Measurements from ENCODE around the gene LIMCH1. TPM values are rescaled to one million over a fixed set of nuclear protein-coding genes. Genes with fewer than 3 reads are reported as not detected.

Gene LIMCH1, protein sequence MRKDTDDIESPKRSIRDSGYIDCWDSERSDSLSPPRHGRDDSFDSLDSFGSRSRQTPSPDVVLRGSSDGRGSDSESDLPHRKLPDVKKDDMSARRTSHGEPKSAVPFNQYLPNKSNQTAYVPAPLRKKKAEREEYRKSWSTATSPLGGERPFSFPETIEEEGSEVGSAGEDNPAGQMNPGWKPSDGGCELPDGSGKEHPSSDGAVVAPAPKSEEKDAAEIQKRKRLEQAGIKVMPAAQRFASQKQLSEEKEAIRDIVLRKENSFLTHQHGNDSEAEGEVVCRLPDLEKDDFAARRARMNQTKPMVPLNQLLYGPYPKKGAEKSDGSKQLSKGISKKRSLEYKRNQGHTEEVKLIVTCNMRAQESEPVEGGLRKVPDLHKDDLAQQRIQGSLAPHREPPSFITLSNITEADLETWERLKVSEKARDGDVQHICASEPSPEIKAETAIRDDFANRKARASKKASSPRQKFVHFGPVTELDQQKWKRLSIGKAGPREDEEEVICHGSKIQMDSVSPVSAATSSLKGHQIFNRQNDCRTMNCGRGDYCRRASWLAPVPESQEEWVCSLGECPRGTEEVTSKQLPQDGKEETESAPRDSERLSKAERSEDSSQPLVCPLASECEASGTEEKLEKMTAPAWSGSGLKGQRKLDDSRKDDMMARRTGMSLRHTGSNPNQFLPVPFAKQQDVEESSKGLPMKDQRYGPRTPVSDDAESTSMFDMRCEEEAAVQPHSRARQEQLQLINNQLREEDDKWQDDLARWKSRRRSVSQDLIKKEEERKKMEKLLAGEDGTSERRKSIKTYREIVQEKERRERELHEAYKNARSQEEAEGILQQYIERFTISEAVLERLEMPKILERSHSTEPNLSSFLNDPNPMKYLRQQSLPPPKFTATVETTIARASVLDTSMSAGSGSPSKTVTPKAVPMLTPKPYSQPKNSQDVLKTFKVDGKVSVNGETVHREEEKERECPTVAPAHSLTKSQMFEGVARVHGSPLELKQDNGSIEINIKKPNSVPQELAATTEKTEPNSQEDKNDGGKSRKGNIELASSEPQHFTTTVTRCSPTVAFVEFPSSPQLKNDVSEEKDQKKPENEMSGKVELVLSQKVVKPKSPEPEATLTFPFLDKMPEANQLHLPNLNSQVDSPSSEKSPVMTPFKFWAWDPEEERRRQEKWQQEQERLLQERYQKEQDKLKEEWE (N-terminal part only)
- total RNA-seq: 0.72 and 20.4 TPM in 2 replicates

DNA sequence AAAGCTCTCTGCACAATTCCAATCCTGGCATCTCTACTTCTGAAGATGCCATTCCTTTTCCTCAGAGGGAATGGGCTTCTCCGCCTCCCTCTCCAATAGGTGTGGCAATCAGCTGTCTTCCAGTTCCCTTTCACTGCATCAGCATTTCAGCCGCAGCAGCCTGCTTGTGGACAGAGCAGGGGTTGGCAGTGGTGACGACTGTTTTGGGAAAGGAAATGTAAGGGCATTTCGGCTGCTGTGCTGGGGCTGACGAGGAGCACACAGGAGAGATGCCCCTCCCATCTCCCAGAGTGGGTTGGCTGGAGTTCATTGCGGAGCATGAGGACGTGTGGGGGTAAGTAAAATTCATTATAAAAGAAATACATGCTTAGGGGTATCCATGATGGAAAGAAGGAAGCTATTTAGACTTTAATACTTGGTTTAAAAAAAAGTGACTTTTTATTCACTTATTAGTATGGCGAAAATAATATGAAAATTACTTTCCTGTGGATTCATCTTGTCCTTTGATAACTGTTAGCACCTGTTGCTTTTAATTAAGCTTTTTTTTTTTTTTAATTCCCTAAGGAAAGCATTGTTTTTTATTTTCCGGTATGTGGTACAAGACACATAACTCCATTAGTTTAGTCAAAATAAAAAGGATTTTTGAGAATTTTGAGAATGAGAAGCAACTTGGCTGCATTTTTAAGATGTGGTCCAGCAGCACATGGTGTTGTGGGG lies at the start of gene LIMCH1:
LIMCH1 (plus strand) TSS at position 141 of the 717 bp plus-strand sequence. CDS start 67,839 bp downstream, outside the sequence.

DNA sequence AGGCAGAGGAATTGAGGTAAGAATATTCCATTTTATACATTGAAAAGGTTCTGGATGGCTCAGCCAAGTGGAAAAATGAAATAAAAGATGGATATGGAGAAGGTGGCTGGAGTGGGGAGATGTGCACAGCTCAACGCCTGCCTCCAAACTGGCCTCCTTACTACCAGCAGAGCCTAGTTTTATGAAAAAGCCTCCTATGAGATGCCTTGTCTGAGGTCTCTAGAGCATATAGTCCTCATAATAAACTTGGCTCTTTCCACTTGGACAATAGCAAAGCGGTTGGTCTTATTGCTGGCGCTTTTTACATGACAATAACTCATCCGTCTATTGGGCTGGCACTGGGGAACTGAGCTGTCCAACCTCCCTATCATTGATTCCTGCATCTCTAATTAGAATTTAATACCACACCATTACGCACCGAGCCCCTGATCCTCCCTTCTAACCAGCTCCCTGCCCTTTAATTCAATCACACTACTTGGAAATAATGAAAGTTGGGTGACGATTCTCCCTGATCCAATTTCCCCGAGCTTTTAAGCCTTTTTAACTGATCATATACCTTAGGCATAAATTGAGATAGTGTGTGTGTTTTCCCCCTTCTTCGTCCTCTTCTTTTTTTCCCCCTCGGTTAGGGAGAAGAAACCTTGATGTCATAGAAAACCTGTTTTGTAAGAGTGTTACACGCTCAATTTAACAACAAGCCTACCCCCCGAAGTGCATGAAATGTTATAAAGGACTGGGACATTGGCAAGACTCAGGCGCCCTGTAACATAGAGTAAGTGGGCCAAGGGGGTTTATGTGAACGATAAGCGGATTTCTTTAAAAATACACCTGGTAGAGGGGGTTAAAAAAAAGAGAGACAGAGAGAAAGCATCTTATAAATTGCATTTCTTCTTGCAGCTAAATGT lies 210.9 kb downstream of the LIMCH1 start, which contains the start of gene PHOX2B:
PHOX2B (minus strand) TSS at position 155 of the 905 bp plus-strand sequence; CDS start at position 40, 115 bp downstream.

Other genes with a start within 250 kb of the LIMCH1 start
- gene PHOX2B, start 210.6 kb downstream of the LIMCH1 start, total RNA-seq: not detected in 2 replicates

Measured in placental pericyte (primary cell).